ENCODE data around the gene SAP30. TPM values are rescaled to one million over a fixed set of nuclear protein-coding genes. Genes with fewer than 3 reads are reported as not detected.

The SAP30 gene
- total RNA-seq, 1 donor from 2014 or later: 70.7 TPM

GRCh38 chr4:173365359-173365996, 5.3 kb upstream of the SAP30 start:
- DNase-seq (ENCODE audit: low read depth): no peak

- DNase-seq (ENCODE audit: low read depth): no peak
Measured at GRCh38 chr4:173367285-173367684, 3.5 kb upstream of the SAP30 start.

- peak; percentile 30 for DNase-seq (ENCODE audit: low read depth)
Measured at GRCh38 chr4:173367946-173368345, 2.8 kb upstream of the SAP30 start.

- DNase-seq (ENCODE audit: low read depth): no peak
Measured at GRCh38 chr4:173370130-173370476, 651 bp upstream of the SAP30 start.

GRCh38 chr4:173371292-173372192, 788 bp downstream of the SAP30 start:
- DNase-seq (ENCODE audit: low read depth): peak; percentile 85

- DNase-seq (ENCODE audit: low read depth): no peak
Measured at GRCh38 chr4:173374588-173374987, 3.8 kb downstream of the SAP30 start.

- no peak for DNase-seq (ENCODE audit: low read depth)
Measured at GRCh38 chr4:173379929-173380328, 9.2 kb downstream of the SAP30 start.

- no peak for DNase-seq (ENCODE audit: low read depth)
Measured at GRCh38 chr4:173380987-173381386, 10.2 kb downstream of the SAP30 start.

- DNase-seq (ENCODE audit: low read depth): no peak
Measured at GRCh38 chr4:173381610-173382009, 10.9 kb downstream of the SAP30 start.

- no peak for DNase-seq (ENCODE audit: low read depth)
Measured at GRCh38 chr4:173382349-173382748, 11.6 kb downstream of the SAP30 start.

GRCh38 chr4:173386751-173387150, 16.0 kb downstream of the SAP30 start:
- no peak for DNase-seq (ENCODE audit: low read depth)

GRCh38 chr4:173391701-173392100, 20.9 kb downstream of the SAP30 start:
- no peak for DNase-seq (ENCODE audit: low read depth)

- no peak for DNase-seq (ENCODE audit: low read depth)
Measured at GRCh38 chr4:173397604-173398003, 26.9 kb downstream of the SAP30 start.

- DNase-seq (ENCODE audit: low read depth): no peak
Measured at GRCh38 chr4:173398220-173398619, 27.5 kb downstream of the SAP30 start.

- no peak for DNase-seq (ENCODE audit: low read depth)
Measured at GRCh38 chr4:173398779-173399415, 28.1 kb downstream of the SAP30 start, which contains the start of gene SCRG1. TSS of gene SCRG1 (minus strand) at chr4:173399116. CDS start at chr4:173391414, 7,702 bp downstream.

GRCh38 chr4:173401063-173401462, 30.3 kb downstream of the SAP30 start:
- DNase-seq (ENCODE audit: low read depth): no peak

- no peak for DNase-seq (ENCODE audit: low read depth)
Measured at GRCh38 chr4:173403051-173403450, 32.3 kb downstream of the SAP30 start.

- no peak for DNase-seq (ENCODE audit: low read depth)
Measured at GRCh38 chr4:173404296-173404865, 33.6 kb downstream of the SAP30 start.

- no peak for DNase-seq (ENCODE audit: low read depth)
Measured at GRCh38 chr4:173405840-173406606, 35.3 kb downstream of the SAP30 start.

GRCh38 chr4:173410079-173410478, 39.3 kb downstream of the SAP30 start:
- peak; percentile 54 for DNase-seq (ENCODE audit: low read depth)

- no peak for DNase-seq (ENCODE audit: low read depth)
Measured at GRCh38 chr4:173411106-173411693, 40.4 kb downstream of the SAP30 start.

Data from myocyte (in vitro differentiated cells).